ENCODE measurements around the gene DTX1.

The DTX1 gene

GRCh38 chr12:113091506-113091905 is 35.0 kb downstream of the DTX1 start:
- TF ChIP-seq, protein P1, sequence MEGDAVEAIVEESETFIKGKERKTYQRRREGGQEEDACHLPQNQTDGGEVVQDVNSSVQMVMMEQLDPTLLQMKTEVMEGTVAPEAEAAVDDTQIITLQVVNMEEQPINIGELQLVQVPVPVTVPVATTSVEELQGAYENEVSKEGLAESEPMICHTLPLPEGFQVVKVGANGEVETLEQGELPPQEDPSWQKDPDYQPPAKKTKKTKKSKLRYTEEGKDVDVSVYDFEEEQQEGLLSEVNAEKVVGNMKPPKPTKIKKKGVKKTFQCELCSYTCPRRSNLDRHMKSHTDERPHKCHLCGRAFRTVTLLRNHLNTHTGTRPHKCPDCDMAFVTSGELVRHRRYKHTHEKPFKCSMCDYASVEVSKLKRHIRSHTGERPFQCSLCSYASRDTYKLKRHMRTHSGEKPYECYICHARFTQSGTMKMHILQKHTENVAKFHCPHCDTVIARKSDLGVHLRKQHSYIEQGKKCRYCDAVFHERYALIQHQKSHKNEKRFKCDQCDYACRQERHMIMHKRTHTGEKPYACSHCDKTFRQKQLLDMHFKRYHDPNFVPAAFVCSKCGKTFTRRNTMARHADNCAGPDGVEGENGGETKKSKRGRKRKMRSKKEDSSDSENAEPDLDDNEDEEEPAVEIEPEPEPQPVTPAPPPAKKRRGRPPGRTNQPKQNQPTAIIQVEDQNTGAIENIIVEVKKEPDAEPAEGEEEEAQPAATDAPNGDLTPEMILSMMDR (IDR thresholded peaks at IDR 0.05; ENCODE audit: low read depth, low read length): no peak
- no peak for DNase-seq (ENCODE audit: low read depth, low spot score)
- in situ Hi-C loops (cut with HindIII; ENCODE audit: low sequenced_read_pairs): no loop called here
- H3K4me3 ChIP-seq (ENCODE audit: low read depth, low read length): no peak overlapping the region

DNA sequence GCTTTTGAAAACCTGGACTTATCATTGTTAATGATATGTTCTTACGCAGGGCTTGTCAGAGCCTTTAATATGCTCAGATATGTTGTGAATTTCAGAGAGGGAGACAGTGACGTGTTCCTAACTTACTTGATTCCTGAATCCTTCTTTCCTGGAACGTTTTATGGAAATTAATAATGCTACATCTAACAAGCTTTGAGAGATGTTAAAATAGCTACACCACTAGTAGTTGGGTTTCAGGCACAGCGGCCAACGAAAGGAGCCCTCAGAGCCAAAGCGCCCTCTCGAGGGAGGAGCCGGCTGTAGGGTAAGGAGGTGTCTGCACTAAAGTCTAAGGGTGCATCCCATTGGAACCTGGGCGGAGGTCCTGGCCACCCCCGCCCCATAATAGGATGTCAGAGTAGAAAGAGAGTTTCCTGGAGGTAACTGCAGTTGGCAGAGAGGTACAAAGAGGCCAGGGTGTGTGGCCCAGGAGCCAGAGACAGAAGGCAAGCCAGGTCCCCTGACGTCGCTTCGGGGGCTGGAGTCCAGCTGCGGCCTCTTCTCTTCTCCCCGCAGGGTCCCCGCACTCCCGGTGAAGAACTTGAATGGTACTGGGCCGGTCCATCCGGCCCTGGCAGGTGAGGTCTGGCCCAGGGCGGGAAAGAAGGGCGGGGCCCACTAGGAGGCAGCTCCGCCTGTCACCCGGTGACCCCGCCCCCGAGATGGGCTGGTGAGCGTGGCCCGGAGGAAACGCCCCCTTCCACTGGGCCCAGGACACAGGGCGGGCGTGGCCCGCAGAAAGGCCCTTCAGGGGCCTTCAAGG is 36.3 kb downstream of the DTX1 start:
- TF ChIP-seq, protein P1 (IDR thresholded peaks at IDR 0.05; ENCODE audit: low read depth, low read length): no peak
- DNase-seq (ENCODE audit: low read depth, low spot score): no peak
- no peak overlapping the region for H3K4me3 ChIP-seq (ENCODE audit: low read depth, low read length)
- in situ Hi-C loops (cut with HindIII; ENCODE audit: low sequenced_read_pairs): no loop called here

DNA sequence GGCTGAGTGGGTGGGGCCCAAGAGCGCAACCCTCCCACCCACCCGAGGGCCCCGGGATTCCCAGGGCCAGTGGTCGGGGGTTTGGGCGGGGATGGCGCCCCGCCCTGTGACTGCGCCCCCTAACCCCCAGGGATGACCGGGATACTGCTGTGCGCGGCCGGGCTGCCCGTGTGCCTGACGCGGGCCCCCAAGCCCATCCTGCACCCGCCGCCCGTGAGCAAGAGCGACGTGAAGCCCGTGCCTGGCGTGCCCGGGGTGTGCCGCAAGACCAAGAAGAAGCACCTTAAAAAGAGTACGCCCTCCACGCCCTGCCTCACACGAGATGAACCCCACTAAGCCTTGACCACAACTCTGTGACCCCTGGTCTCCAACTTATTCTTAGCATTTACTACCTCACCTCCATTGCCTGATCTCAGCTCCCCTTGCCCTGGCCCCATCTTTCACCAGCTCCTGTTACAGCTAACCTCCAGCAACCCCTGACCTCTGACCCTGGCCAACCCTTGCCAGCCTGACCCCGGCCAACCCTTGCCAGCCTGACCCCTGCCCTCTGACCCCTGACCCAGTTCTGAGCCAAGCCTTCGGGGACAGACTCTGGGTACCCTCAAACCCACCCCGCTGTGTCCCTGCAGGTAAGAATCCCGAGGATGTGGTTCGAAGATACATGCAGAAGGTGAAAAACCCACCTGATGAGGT is 37.0 kb downstream of the DTX1 start:
- in situ Hi-C loops (cut with HindIII; ENCODE audit: low sequenced_read_pairs): no loop called here
- H3K4me3 ChIP-seq (ENCODE audit: low read depth, low read length): no peak overlapping the region
- DNase-seq (ENCODE audit: low read depth, low spot score): no peak
- TF ChIP-seq, protein P1 (IDR thresholded peaks at IDR 0.05; ENCODE audit: low read depth, low read length): no peak

DNA sequence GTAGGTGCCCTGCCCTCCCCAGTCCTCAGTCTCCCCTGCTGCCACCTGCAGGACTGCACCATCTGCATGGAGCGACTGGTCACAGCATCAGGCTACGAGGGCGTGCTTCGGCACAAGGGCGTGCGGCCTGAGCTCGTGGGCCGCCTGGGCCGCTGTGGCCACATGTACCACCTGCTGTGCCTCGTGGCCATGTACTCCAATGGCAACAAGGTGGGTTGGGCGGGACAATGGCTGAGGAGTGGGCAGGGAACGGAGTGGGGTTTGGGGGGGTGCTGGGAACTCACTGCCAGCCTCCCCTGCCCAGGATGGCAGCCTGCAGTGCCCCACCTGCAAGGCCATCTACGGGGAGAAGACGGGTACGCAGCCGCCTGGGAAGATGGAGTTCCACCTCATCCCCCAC is 38.2 kb downstream of the DTX1 start:
- in situ Hi-C loops (cut with HindIII; ENCODE audit: low sequenced_read_pairs): no loop called here
- TF ChIP-seq, protein P1 (IDR thresholded peaks at IDR 0.05; ENCODE audit: low read depth, low read length): no peak
- H3K4me3 ChIP-seq (ENCODE audit: low read depth, low read length): no peak overlapping the region
- no peak for DNase-seq (ENCODE audit: low read depth, low spot score)

- no peak for DNase-seq (ENCODE audit: low read depth, low spot score)
- in situ Hi-C loops (cut with HindIII; ENCODE audit: low sequenced_read_pairs): no loop called here
- TF ChIP-seq, protein P1 (IDR thresholded peaks at IDR 0.05; ENCODE audit: low read depth, low read length): no peak
- H3K4me3 ChIP-seq (ENCODE audit: low read depth, low read length): no peak overlapping the region
Observed at GRCh38 chr12:113095405-113095804, 38.9 kb downstream of the DTX1 start.

GRCh38 chr12:113096675-113097461 is 40.3 kb downstream of the DTX1 start:
- no peak for DNase-seq (ENCODE audit: low read depth, low spot score)
- in situ Hi-C loops (cut with HindIII; ENCODE audit: low sequenced_read_pairs): no loop called here
- H3K4me3 ChIP-seq (ENCODE audit: low read depth, low read length): no peak overlapping the region
- TF ChIP-seq, protein P1 (IDR thresholded peaks at IDR 0.05; ENCODE audit: low read depth, low read length): no peak

All from astrocyte of the spinal cord (primary cell).